SK-MEL-5 (cell line): ENCODE measurements around the gene NEK4. TPM values are rescaled to one million over a fixed set of nuclear protein-coding genes. Genes with fewer than 3 reads are reported as not detected.

Experiments used
- DNase-seq: peaks from one replicate; pipeline ENCODE4 v3.0.0-alpha.2; 2016; ENCODE audit warnings: low read depth, low spot score
- in situ Hi-C: cut with HindIII; loops from 2 replicates; pipeline ENCODE4 v1.10.0; 2016; ENCODE audit warnings: low sequenced_read_pairs, high pct_unique_total_duplicates, low pct_unique_long_range_greater_than_20kb
- polyA plus RNA-seq, 2 experiments: library from polyadenylated mRNA; depleted of rRNA; stranded (reverse); fragments of >200 nt; gene quantifications; 2 replicates each; pipeline ENCODE4 v1.2.3, GENCODE V29; 2015
- total RNA-seq: library from RNA; depleted of rRNA; stranded (reverse); fragments of >200 nt; shearing (Covaris generic); gene quantifications from 2 replicates; pipeline ENCODE4 v1.2.3, GENCODE V29; 2014; rRNA removed

The NEK4 gene
- total RNA-seq = 28.7 and 32.7 TPM in 2 replicates
- 15.3 and 26.6 TPM in 2 replicates for polyA plus RNA-seq (2015; cell fraction: cytosol; rRNA removed)
- polyA plus RNA-seq (2015; cell fraction: nucleus; rRNA removed) = 19.2 and 19.5 TPM in 2 replicates

DNA sequence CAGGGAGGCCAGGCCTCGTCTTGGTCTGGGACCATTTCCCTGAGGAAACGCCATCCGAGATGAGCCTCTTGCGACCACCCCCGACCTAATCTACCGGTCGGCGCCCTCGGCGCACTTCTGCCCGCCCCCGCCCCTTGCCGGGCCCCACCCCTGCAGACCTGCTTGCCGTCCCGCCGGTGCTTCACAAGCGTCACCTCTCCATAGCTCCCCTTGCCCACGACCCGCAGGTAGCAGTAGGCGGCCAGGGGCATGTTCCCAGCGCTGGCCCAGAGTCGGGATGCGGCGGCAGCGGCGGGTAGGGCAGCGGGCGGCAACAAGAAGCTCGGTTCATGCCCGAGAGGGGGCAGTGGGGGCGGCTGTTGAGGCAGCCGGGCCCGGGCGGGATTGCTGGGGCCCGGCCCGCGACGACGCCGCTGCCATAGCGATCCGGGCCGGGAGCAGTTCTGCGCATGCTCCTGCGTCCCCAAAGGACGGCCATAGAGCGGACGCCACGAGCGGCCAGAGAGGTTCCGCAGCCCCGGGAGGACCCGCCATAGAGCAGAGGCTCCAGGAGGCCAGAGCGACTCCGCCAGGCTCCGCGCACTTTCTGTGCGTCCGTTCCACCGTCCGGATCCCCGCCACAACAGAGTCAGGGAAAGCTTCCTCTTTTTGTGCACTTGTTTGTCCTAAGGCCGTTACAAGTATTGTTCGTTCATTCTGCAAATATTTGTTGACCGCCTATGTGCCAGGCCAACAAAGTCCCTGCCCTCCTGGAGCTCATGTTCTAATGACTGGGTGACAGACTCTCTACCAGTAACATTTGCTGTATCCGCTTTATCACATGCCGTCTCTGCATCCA, at the start of gene NEK4:
Gene NEK4 (minus strand): TSS at position 445 of the 838 bp plus-strand sequence. CDS start 194 bp downstream, at position 251.
- in situ Hi-C loops = no loop called here
- peak; percentile 92 for DNase-seq

- in situ Hi-C loops = no loop called here
- DNase-seq = no peak
These were observed 49.2 kb upstream of the NEK4 start for GRCh38 chr3:52819936-52820335.

DNA sequence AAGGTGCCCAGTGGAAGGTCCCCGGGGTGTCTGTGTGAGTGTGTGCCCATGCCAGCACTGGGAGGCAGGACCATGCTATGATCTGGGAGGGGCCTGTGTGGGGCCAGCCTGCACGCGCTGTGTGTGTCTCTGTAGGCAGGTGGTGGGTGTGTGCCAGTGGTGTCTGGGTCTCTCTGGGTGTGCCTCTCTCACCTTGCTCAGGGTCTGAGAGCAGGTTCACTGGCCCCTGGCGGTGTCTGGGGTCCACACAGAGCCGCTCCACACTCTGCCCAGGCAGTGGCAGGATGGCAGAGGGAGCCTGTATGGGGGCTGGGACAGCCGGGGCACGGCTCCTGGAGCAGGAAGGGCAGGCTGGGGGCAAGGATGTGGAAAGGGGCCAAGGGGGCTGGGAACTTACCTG, 47.1 kb upstream of the NEK4 start:
- DNase-seq = no peak
- in situ Hi-C loops = no loop called here

- DNase-seq = no peak
- in situ Hi-C loops = no loop called here
These were observed 46.5 kb upstream of the NEK4 start for GRCh38 chr3:52817221-52817620.

DNA sequence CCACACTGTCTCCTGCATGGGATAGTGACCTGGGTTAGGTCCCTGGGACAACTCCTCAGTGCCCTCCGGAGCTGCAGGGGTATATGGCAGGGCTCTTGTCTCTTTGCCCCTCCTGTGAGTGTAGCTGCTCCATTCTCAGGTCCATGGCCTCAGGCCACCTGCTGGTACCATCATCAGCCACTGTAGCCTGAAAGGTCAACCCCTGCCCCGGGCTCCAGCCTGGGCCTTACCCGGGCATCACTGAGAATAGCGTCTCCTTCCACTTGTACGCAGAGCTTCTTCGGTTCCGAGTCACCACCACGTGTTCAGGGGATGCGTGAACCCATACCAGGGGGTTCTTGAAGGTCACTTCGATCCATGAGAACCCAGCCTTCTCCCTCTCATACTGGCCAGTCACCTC, 45.9 kb upstream of the NEK4 start:
- no peak for DNase-seq
- in situ Hi-C loops = no loop called here

GRCh38 chr3:52816199-52816598, 45.5 kb upstream of the NEK4 start:
- in situ Hi-C loops = no loop called here
- DNase-seq = no peak

DNA sequence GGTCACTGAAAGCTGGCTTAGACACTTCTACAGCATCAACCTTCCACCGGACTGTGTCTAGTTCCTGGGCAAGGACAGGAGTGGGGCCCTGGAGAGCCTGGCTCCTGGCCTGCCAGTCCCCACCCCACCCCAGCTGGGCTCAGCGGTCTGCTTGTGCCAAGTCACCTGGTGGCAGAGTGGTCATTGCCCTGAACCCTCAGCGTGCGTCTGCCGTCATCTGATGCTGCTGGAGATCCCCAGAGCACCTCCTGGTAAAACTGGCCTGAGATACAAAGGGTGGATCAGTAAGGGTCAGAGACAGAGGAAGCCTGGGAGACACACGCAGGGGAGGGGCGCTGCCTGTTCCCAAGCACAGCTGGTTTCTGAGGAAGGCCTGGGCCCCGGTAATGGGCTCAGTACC, 43.1 kb upstream of the NEK4 start:
- DNase-seq = no peak
- in situ Hi-C loops = no loop called here

GRCh38 chr3:52811452-52812011, 40.8 kb upstream of the NEK4 start:
- DNase-seq = no peak
- in situ Hi-C loops = no loop called here

DNA sequence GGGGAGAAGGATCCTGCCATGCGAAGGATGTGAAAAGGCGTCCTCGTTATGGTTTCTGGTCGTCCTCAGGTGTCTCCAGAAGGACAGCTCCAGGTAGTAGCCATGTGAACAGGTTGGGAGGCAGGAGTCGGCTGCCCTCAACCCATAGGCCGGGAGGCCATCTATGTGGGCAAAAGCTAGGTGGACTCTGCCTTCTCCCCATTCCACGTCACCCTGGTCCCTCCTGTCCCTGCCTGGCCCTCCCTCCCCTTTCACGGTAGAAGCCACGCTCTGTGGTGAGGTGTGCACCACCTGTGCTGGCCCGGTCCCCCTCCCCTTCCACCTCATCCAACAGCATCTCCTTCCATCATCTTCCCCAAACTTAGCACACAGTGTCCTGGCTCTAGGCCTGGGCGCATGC, 40.2 kb upstream of the NEK4 start:
- in situ Hi-C loops = no loop called here
- no peak for DNase-seq

DNA sequence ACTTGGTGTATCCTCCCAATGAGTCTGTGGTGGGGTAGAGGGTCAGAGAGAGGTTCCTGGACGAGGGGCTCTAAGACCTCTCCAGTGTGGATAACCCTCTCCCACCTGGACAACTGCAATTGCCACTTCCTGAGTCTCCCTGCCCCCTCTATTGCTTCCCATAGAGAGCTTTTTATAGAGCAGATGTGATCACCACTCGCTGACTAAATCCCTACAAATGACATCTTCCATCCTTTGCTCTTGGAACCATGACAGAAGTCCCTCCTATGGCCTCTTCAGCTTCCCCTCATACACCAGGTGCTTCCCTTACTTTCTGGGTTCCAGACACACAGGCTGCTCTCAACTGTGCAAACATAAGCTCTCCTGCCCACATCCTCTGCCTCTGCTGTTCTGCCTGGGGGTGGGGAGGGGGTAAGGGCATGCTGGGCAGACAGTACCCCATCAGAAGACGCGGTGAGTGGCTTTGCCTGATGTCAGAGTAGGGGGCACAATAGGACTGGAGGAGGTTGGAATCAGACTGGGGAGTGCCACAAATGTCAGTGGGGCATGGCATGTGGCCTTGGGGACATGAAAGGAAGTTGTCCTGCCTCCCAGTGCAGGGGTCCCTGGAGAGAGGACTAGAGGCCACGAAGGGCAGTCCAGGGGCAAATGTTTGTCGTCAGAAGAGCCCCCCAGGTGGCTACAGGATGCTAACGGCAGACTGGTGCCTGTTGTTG, 39.1 kb upstream of the NEK4 start:
- in situ Hi-C loops = no loop called here
- no peak for DNase-seq

GRCh38 chr3:52809149-52809548, 38.4 kb upstream of the NEK4 start:
- DNase-seq = no peak
- in situ Hi-C loops = no loop called here

GRCh38 chr3:52805270-52806039, 34.7 kb upstream of the NEK4 start:
- in situ Hi-C loops = no loop called here
- DNase-seq = no peak

- no peak for DNase-seq
- in situ Hi-C loops = no loop called here
These were observed 31.1 kb upstream of the NEK4 start for GRCh38 chr3:52801839-52802238.

DNA sequence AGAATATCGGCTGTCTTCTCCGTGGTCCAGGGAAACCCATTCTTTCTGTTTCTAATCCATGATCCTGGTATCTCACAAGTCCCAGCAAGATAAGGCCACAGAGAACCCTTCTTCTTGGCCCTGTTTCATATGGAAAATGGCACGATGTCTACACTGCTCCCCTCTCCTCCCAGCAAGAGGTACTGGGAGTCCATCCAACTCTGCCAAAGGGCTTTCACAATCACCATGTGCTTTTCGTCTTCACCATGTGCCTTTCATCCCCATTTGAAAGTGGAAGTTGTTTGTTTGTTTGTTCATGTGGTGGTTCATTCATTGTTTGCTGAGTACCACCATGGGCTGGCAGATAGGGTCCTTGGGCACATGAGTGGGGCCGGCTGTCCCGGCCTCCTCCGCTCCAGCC, 29.3 kb upstream of the NEK4 start:
- DNase-seq = no peak
- in situ Hi-C loops = no loop called here

GRCh38 chr3:52798978-52799476, 28.3 kb upstream of the NEK4 start:
- in situ Hi-C loops = no loop called here
- DNase-seq = peak; percentile 63

- no peak for DNase-seq
- in situ Hi-C loops = no loop called here
These were observed 27.7 kb upstream of the NEK4 start for GRCh38 chr3:52798376-52798977.

DNA sequence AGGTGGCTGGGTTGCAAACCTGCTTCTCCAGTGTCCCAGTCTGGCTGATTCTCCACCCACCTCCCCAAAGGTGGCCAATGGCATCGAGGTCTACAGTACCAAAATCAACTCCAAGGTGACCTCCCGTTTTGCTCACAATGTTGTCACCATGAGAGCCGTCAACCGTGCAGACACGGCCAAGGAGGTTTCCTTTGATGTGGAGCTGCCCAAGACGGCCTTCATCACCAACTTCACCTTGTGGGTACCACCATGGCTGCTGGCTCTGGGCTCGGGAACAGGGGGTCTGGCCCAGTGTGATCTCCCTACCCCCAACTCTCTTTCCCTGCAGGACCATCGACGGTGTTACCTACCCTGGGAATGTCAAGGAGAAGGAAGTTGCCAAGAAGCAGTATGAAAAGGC, 25.7 kb upstream of the NEK4 start:
- no peak for DNase-seq
- in situ Hi-C loops = no loop called here
